Kidney epithelial cell (primary cell): Measurements from ENCODE around the gene LHFPL3. TPM values are rescaled to one million over a fixed set of nuclear protein-coding genes. Genes with fewer than 3 reads are reported as not detected.
"Not testable (repeated sequence)": the region's sequence is repeated elsewhere in the genome, so short reads cannot be mapped to it uniquely, and the experiment has no call there.

Source experiments
- DNase-seq: peaks from one replicate; pipeline ENCODE4 v3.0.0-alpha.2; 2010; ENCODE audit warnings: low read depth
- H3K27me3 ChIP-seq: 2 replicates; pipeline ENCODE4 v1.6.0; 2011; ENCODE audit warnings: low read length; ENCODE audit not compliant: control insufficient read depth, insufficient read depth
- H3K36me3 ChIP-seq: 2 replicates; pipeline ENCODE4 v1.5.1; 2011; ENCODE audit warnings: low read length; ENCODE audit not compliant: control insufficient read depth, insufficient read depth
- H3K4me3 ChIP-seq: 2 replicates; pipeline ENCODE4 v1.5.1; 2011; ENCODE audit warnings: low read depth, mild to moderate bottlenecking, control low read depth, low read length
- CTCF ChIP-seq: IDR thresholded peaks from 2 replicates; pipeline ENCODE4 v1.5.1; 2011; ENCODE audit warnings: mild to moderate bottlenecking, moderate library complexity, low read length, control low read depth, inconsistent platforms; ENCODE audit not compliant: insufficient read depth, poor library complexity, severe bottlenecking
- total RNA-seq: library from RNA; depleted of rRNA; stranded (reverse); fragments of >200 nt; gene quantifications from 2 replicates; pipeline ENCODE4 v1.2.3, GENCODE V29; 2015

The LHFPL3 gene
- total RNA-seq, 1 donor from 2014 or later = not detected

GRCh38 chr7:104922182-104923009 lies 594.0 kb downstream of the LHFPL3 start:
- H3K4me3 ChIP-seq = no peak overlapping the region
- no peaks in the 10 kb centered on the region for H3K27me3 ChIP-seq
- no peak for DNase-seq
- TF ChIP-seq CTCF = no peak
- no peaks in the 10 kb centered on the region for H3K36me3 ChIP-seq

- TF ChIP-seq CTCF = peak; percentile 87
- DNase-seq = peak; percentile 67
Observed at GRCh38 chr7:104923010-104923421, 594.6 kb downstream of the LHFPL3 start.

GRCh38 chr7:104926189-104926588 lies 597.8 kb downstream of the LHFPL3 start:
- not testable (repeated sequence) for DNase-seq, H3K36me3 ChIP-seq, H3K27me3 ChIP-seq
- H3K4me3 ChIP-seq = peak overlapping the region; percentile 35

More at GRCh38 chr7:104923010-104923421, 594.6 kb downstream of the LHFPL3 start:
- no peaks in the 10 kb centered on the region for H3K36me3 ChIP-seq
- peak overlapping the region; percentile 11 for H3K4me3 ChIP-seq
- H3K27me3 ChIP-seq = no peaks in the 10 kb centered on the region

- TF ChIP-seq CTCF = no peak
- H3K27me3 ChIP-seq = no peaks in the 10 kb centered on the region
- H3K36me3 ChIP-seq = no peaks in the 10 kb centered on the region
- DNase-seq = peak; percentile 49
- peak overlapping the region; percentile 35 for H3K4me3 ChIP-seq
Observed at GRCh38 chr7:104926601-104927041, 598.2 kb downstream of the LHFPL3 start.

GRCh38 chr7:104927055-104927454 lies 598.7 kb downstream of the LHFPL3 start:
- DNase-seq = no peak
- no peak for TF ChIP-seq CTCF

GRCh38 chr7:104928721-104929400 lies 600.5 kb downstream of the LHFPL3 start:
- Histone ChIP-seq H3K27me3 (no peaks in the 10 kb centered on the region), H3K4me3 (no peak overlapping the region), H3K36me3 (no peaks in the 10 kb centered on the region)
- no peak for TF ChIP-seq CTCF
- DNase-seq = no peak

More at GRCh38 chr7:104927055-104927454, 598.7 kb downstream of the LHFPL3 start:
- H3K36me3 ChIP-seq = no peaks in the 10 kb centered on the region
- H3K27me3 ChIP-seq = no peaks in the 10 kb centered on the region
- no peak overlapping the region for H3K4me3 ChIP-seq
